Uterus (tissue), 4 donors: ENCODE data around the gene DTYMK. TPM values are rescaled to one million over a fixed set of nuclear protein-coding genes. Genes with fewer than 3 reads are reported as not detected.

Experiments used
- DNase-seq, 2 donors: peaks; one replicate each; pipeline ENCODE4 v3.0.0-alpha.2; 2019 to 2020
- H3K27ac ChIP-seq, 2 donors: fragments of 200-600 bp; sonication (generic); 1 replicate in 1 of 2; 2 replicates in 1 of 2; pipeline ENCODE4 v1.5.1; 2016 to 2018
- H3K27me3 ChIP-seq, 2 donors: fragments of 200-600 bp; sonication (generic); one replicate each; pipeline ENCODE4 v1.5.1; 2018 to 2019; ENCODE audit warnings: control low read depth in 1 of 2
- H3K36me3 ChIP-seq, 2 donors: fragments of 200-600 bp; sonication (generic); one replicate each; pipeline ENCODE4 v1.5.1; 2019; ENCODE audit warnings: control low read depth in 1 of 2
- H3K4me1 ChIP-seq, 2 donors: fragments of 200-600 bp; sonication (generic); one replicate each; pipeline ENCODE4 v1.5.1; 2018 to 2019; ENCODE audit warnings: control low read depth in 1 of 2
- H3K4me3 ChIP-seq, 2 donors: fragments of 200-600 bp; sonication (generic); 1 replicate in 1 of 2; 2 replicates in 1 of 2; pipeline ENCODE4 v1.5.1; 2018 to 2019; ENCODE audit warnings: mild to moderate bottlenecking in 1 of 2
- H3K9me3 ChIP-seq, 2 donors: fragments of 200-600 bp; sonication (generic); one replicate each; pipeline ENCODE4 v1.5.1; 2019; ENCODE audit warnings: control low read depth in 1 of 2
- CTCF ChIP-seq, 4 experiments: fragments of 200-600 bp in 2 of 4; fragments of 450-650 bp in 2 of 4; sonication (generic) in 2 of 4; IDR thresholded peaks; one replicate each; pipeline ENCODE4 v1.5.1; 2016 to 2019; ENCODE audit warnings: antibody characterized with exemption in 4 of 4, mild to moderate bottlenecking in 2 of 4, moderate library complexity in 1 of 4
- POLR2A ChIP-seq, 2 donors: fragments of 450-650 bp; IDR thresholded peaks; one replicate each; pipeline ENCODE4 v1.6.1; 2016; ENCODE audit warnings: antibody characterized with exemption in 2 of 2, mild to moderate bottlenecking in 1 of 2, moderate library complexity in 1 of 2
- intact Hi-C: fragments of 100-400 bp; cut with DNase I; formaldehyde crosslinking; loops from one replicate; pipeline ENCODE4 v1.15.1; 2023; ENCODE audit warnings: low total_unique reads
- total RNA-seq, 4 donors: library from RNA; depleted of rRNA in 3 of 4; stranded (reverse); fragments of >200 nt in 3 of 4; gene quantifications; one replicate each; pipeline versions ENCODE4 v1.1.0 to v1.2.4, GENCODE V29; 2014 to 2023
- donor health status: DM: yes; HTN: yes; CAD: no.

Gene DTYMK
- total RNA-seq, 4 donors from 2014 or later = 0.59 to 17.8 (median 8.4) TPM

GRCh38 chr2:241637018-241637794 lies 49.4 kb downstream of the DTYMK start, which contains the start of the genes ATG4B and THAP4:
TSS of gene ATG4B (plus strand) at chr2:241637693. CDS start at chr2:241637715, 22 bp downstream.
TSS of gene THAP4 (minus strand) at chr2:241637158. CDS start at chr2:241637017, 141 bp downstream.
- DNase-seq = peak; percentile 73 to 84
- H3K27me3 ChIP-seq = no peaks in the 10 kb centered on the region
- TF ChIP-seq POLR2A (IDR thresholded peaks at IDR 0.05) (peak in 1 of 2 donors; percentile 68), CTCF (IDR thresholded peaks at IDR 0.05) (peak in 1 of 4 experiments; percentile 11)
- peak within 1 kb of the TSS; percentile 98 for H3K27ac ChIP-seq
- intact Hi-C loops = no loop called here
- peak within 1 kb of the TSS; percentile 80 to 93 for H3K4me3 ChIP-seq
- H3K36me3 ChIP-seq = no peaks in the 10 kb centered on the region
- no peaks in the 10 kb centered on the region for H3K9me3 ChIP-seq
- H3K4me1 ChIP-seq = peaks cover 7 to 13% of the 10 kb centered on the region in 2 donors

- Histone ChIP-seq H3K27me3 (no peaks in the 10 kb centered on the region), H3K4me1 (peaks cover 7 to 13% of the 10 kb centered on the region in 2 donors), H3K36me3 (no peaks in the 10 kb centered on the region), H3K27ac (peak overlapping the region; percentile 98), H3K9me3 (no peaks in the 10 kb centered on the region), H3K4me3 (peak overlapping the region; percentile 80 to 93)
- intact Hi-C loops = no loop called here
- TF ChIP-seq CTCF (IDR thresholded peaks at IDR 0.05) = no peak
- no peak for TF ChIP-seq POLR2A (IDR thresholded peaks at IDR 0.05)
- peak; percentile 31 to 41 for DNase-seq
These were observed 50.2 kb downstream of the DTYMK start for GRCh38 chr2:241636182-241637017.

GRCh38 chr2:241635756-241636155 lies 50.9 kb downstream of the DTYMK start:
- intact Hi-C loops = no loop called here
- Histone ChIP-seq H3K9me3 (no peaks in the 10 kb centered on the region), H3K4me1 (peaks cover 7 to 13% of the 10 kb centered on the region in 2 donors), H3K36me3 (no peaks in the 10 kb centered on the region), H3K27ac (peak overlapping the region; percentile 21 to 98), H3K27me3 (no peaks in the 10 kb centered on the region), H3K4me3 (peak overlapping the region; percentile 80 to 93)
- TF ChIP-seq POLR2A (IDR thresholded peaks at IDR 0.05) (no peak), CTCF (IDR thresholded peaks at IDR 0.05) (no peak)
- DNase-seq = no peak

GRCh38 chr2:241633561-241633960 lies 53.1 kb downstream of the DTYMK start:
- no peak overlapping the region for H3K27ac ChIP-seq
- intact Hi-C loops = no loop called here
- no peaks in the 10 kb centered on the region for H3K27me3 ChIP-seq
- peaks cover 0 to 5% of the 10 kb centered on the region in 2 donors for H3K4me1 ChIP-seq
- DNase-seq = no peak
- H3K4me3 ChIP-seq = no peak overlapping the region
- no peaks in the 10 kb centered on the region for H3K36me3 ChIP-seq
- no peak for TF ChIP-seq CTCF (IDR thresholded peaks at IDR 0.05)
- TF ChIP-seq POLR2A (IDR thresholded peaks at IDR 0.05) = no peak
- H3K9me3 ChIP-seq = no peaks in the 10 kb centered on the region
